ENCODE results near the gene CEMIP. TPM values are rescaled to one million over a fixed set of nuclear protein-coding genes. Genes with fewer than 3 reads are reported as not detected.

Gene CEMIP
- total and polyA plus RNA-seq, 2 of the 13 experiments (the other 11 are each of a cell fraction or from before 2014, with no cell fraction given), result 4.3 to 28.5 TPM

GRCh38 chr15:80835336-80835735 lies 56.2 kb downstream of the CEMIP start (continued):
- TF ChIP-seq ELF3 (CRISPR knock-in tag; IDR thresholded peaks at IDR 0.05) (peak; percentile 39; the same call in 1 of the 2 replicates), ZGPAT (CRISPR knock-in tag; IDR thresholded peaks at IDR 0.05) (0 out of 2 replicates have a peak, but pooled peaks have one; percentile 23), SALL1 (CRISPR knock-in tag; IDR thresholded peaks at IDR 0.05) (no peak)

- no peak for DNase-seq (ENCODE audit: low spot score)
- ATAC-seq, result no peak
- in situ Hi-C loops (cut with HindIII; ENCODE audit: extremely low pct_ligation_motif_present, low pct_unique_long_range_greater_than_20kb), result no loop called here
- H3K79me2 ChIP-seq (ENCODE audit: insufficient read depth, low read length), result no peaks in the 10 kb centered on the region
- no peak overlapping the region for H3K4me3 ChIP-seq (replicated peaks in 1 of 3; ENCODE audit: insufficient read depth in 1 of 3, low read depth in 2 of 3, low read length in 3 of 3)
- no peaks in the 10 kb centered on the region for H3K27me3 ChIP-seq (ENCODE audit: control insufficient read depth in 1 of 2, insufficient read depth in 2 of 2, low read length in 2 of 2)
- H3K9me3 ChIP-seq (ENCODE audit: low read length), result no peaks in the 10 kb centered on the region
- peaks cover 2 to 9% of the 10 kb centered on the region in 2 experiments; a peak in 2 of 5 replicates for H3K36me3 ChIP-seq (replicated peaks in 1 of 2; ENCODE audit: control insufficient read depth in 1 of 2, insufficient read depth in 2 of 2, low read length in 2 of 2)
- WGBS (ENCODE audit: low lambda C conversion rate), result 90% methylated on average over 9 of the region's 9 CpGs
- H2AFZ ChIP-seq (ENCODE audit: low read length), result no peak overlapping the region
- peaks cover 97% of the 10 kb centered on the region for H3K4me1 ChIP-seq (ENCODE audit: insufficient read depth, low read length)
- H3K4me2 ChIP-seq (ENCODE audit: low read depth, low read length), result no peak overlapping the region
- TF ChIP-seq DZIP1 (CRISPR knock-in tag; IDR thresholded peaks at IDR 0.05), result no peak
- no peak for TF ChIP-seq CENPT (CRISPR knock-in tag; IDR thresholded peaks at IDR 0.05; ENCODE audit: low read depth)
- TF ChIP-seq MAF1 (CRISPR knock-in tag; IDR thresholded peaks at IDR 0.05; ENCODE audit: borderline replicate concordance), result no peak
- no peak for FAIRE-seq
- H3K9ac ChIP-seq (ENCODE audit: insufficient read depth, low read depth, low read length), result no peak overlapping the region
- H3K27ac ChIP-seq (ENCODE audit: extremely low read length, insufficient read depth, low read length), result no peak overlapping the region
- POLR2A ChIA-PET, result interaction anchor here (2.3 kb wide), 1 partner anchor 31 kb away, joined by 8 read pairs; no protein-coding TSS in a partner anchor
- no TSS peak for BruUV-seq (replicated peaks)
- no peaks in the 10 kb centered on the region for H4K20me1 ChIP-seq (ENCODE audit: insufficient read depth, low read length)
- CTCF ChIA-PET (ENCODE audit: low intra/inter-chr PET ratio, low total read pairs), result interaction anchor here (1.9 kb wide), 1 partner anchor 20 kb away, joined by 12 read pairs; no protein-coding TSS in a partner anchor
- intact Hi-C loops (cut with micrococcal nuclease; ENCODE audit: unreplicated experiment), result no loop called here
Observed at GRCh38 chr15:80836223-80836622, 57.1 kb downstream of the CEMIP start.
